Astrocyte of the spinal cord (primary cell): ENCODE data around the gene RBMX2.
"Not testable (repeated sequence)": the region's sequence is repeated elsewhere in the genome, so short reads cannot be mapped to it uniquely, and the experiment has no call there.

ENCODE experiments used
- DNase-seq: peaks from one replicate; pipeline ENCODE4 v3.0.0; 2011; ENCODE audit warnings: low read depth, low spot score
- H3K4me3 ChIP-seq: 2 replicates; pipeline ENCODE4 v1.5.1; 2011; ENCODE audit warnings: low read depth, mild to moderate bottlenecking, low read length, moderate library complexity
- CTCF ChIP-seq: IDR thresholded peaks from 2 replicates; pipeline ENCODE4 v1.5.1; 2012; ENCODE audit warnings: low read depth, mild to moderate bottlenecking, low read length, inconsistent platforms
- in situ Hi-C: cut with HindIII; loops from 2 replicates; pipeline ENCODE4 v1.10.0; 2017; ENCODE audit warnings: low sequenced_read_pairs

RBMX2 gene

GRCh38 chrX:130401415-130402207 lies at the start of gene RBMX2:
Gene RBMX2, plus strand, starts transcription at chrX:130401987. Its CDS starts 46 bp downstream, at chrX:130402033.
- in situ Hi-C loops: no loop called here
- H3K4me3 ChIP-seq: peak within 1 kb of the TSS; percentile 75
- TF ChIP-seq CTCF: no peak
- DNase-seq: peak; percentile 73

GRCh38 chrX:130352050-130352449 lies 49.7 kb upstream of the RBMX2 start:
- in situ Hi-C loops, H3K4me3 ChIP-seq, DNase-seq: not testable (repeated sequence)

GRCh38 chrX:130376077-130376476 lies 25.7 kb upstream of the RBMX2 start:
- DNase-seq: no peak
- H3K4me3 ChIP-seq: no peak overlapping the region
- no peak for TF ChIP-seq CTCF
- in situ Hi-C loops: no loop called here

- in situ Hi-C loops: no loop called here
- H3K4me3 ChIP-seq: no peak overlapping the region
- no peak for TF ChIP-seq CTCF
- no peak for DNase-seq
These were observed 23.6 kb upstream of the RBMX2 start for GRCh38 chrX:130378024-130378669.

GRCh38 chrX:130385520-130385919 lies 16.3 kb upstream of the RBMX2 start, which contains the start of gene GPR119:
Gene GPR119, minus strand, starts transcription at chrX:130385674. Its CDS starts 227 bp downstream, at chrX:130385447.
- TF ChIP-seq CTCF: no peak
- H3K4me3 ChIP-seq: no peak within 1 kb of the TSS
- no peak for DNase-seq
- in situ Hi-C loops: no loop called here

GRCh38 chrX:130386408-130386808 lies 15.4 kb upstream of the RBMX2 start:
- in situ Hi-C loops: no loop called here
- no peak overlapping the region for H3K4me3 ChIP-seq
- no peak for DNase-seq
- no peak for TF ChIP-seq CTCF
